ENCODE results near the gene CD3G. TPM values are rescaled to one million over a fixed set of nuclear protein-coding genes. Genes with fewer than 3 reads are reported as not detected.

The CD3G gene
- total RNA-seq, 2 experiments from 2014 or later, result 227 to 232 TPM

DNA sequence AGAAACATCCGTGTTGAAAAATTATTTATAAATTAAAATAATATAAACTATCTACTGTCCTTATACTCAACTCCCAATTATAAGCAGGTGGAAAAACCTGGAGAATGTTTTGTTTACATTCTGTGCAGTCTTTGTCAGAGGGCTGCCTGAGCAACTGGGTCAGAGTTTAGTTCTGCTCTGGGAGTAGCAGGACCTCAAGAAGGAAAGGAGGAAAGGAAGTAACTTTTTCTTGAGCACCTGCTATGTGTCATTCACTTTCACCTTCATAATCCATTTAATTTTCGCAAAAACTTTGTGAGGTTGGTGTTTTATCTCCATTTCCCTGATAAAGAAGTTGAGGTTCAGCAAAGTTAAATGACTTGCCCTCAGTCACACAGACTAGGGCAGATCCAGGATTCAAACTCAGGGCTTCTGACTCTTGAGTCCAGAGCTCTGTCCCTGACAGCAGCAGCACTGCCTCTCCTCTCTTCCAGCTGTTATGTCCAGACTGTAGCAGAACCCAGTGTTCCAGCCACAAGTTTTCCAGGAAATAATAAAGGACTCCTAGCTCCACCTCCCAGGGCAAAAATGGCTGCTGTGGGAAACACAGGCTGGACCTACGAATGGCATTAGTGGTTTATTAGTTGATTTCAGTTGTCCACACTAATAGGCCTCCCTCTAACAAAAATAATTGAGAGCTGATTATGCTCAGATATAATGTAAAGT, 33.2 kb upstream of the CD3G start:
- Mint-ChIP-seq H3K4me3 (no peak overlapping the region), H3K27me3 (ENCODE audit: low read depth) (no peaks in the 10 kb centered on the region), H3K36me3 (ENCODE audit: low read depth) (peaks cover 88% of the 10 kb centered on the region), H3K9me3 (ENCODE audit: insufficient read depth) (no peaks in the 10 kb centered on the region), H3K4me1 (ENCODE audit: low read depth) (peaks cover 90% of the 10 kb centered on the region), H3K27ac (peak overlapping the region; percentile 54)
- ATAC-seq, result no peak
- DNase-seq, result no peak
- ChIA-PET CTCF (interaction anchor here (0.9 to 5.6 kb wide), 10 partner anchors 9 to 156 kb away, joined by 3 to 42 read pairs (median 4); partner anchors contain the start of gene MPZL2), POLR2A (interaction anchor here (0.9 to 2.5 kb wide), 6 partner anchors 25 to 189 kb away, joined by 3 to 6 read pairs (median 4); partner anchors contain the start of gene MPZL3)

GRCh38 chr11:118311518-118311917, 32.6 kb upstream of the CD3G start:
- ATAC-seq, result no peak
- no peaks in the 10 kb centered on the region for H3K27me3 Mint-ChIP-seq (ENCODE audit: low read depth)

DNA sequence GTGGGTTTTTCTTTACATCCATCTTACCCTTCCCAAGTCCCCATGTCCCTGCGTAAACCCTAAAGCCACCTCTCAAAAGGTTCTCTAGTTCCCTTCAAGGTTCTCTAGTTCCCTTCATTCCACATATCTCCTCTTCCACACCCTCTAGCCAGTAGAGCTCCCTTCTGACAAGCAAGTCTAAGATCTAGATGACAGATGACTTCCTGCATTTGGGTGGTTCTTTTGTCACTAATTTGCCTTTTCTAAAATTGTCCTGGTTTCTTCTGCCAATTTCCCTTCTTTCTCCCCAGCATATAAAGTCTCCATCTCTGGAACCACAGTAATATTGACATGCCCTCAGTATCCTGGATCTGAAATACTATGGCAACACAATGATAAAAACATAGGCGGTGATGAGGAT, 31.8 kb upstream of the CD3G start:
- Mint-ChIP-seq H3K36me3 (ENCODE audit: low read depth) (peaks cover 84% of the 10 kb centered on the region), H3K27me3 (ENCODE audit: low read depth) (no peaks in the 10 kb centered on the region), H3K4me1 (ENCODE audit: low read depth) (peaks cover 92% of the 10 kb centered on the region), H3K9me3 (ENCODE audit: insufficient read depth) (no peaks in the 10 kb centered on the region), H3K27ac (peak overlapping the region; percentile 66), H3K4me3 (no peak overlapping the region)
- DNase-seq (no peak), ATAC-seq (no peak)
- ChIA-PET CTCF (interaction anchor here (0.9 to 5.6 kb wide), 11 partner anchors 10 to 157 kb away, joined by 3 to 42 read pairs (median 4); no protein-coding TSS in a partner anchor), POLR2A (interaction anchor here (0.7 to 2.5 kb wide), 3 partner anchors 23 to 186 kb away, joined by 3 to 6 read pairs (median 4); no protein-coding TSS in a partner anchor)

More at GRCh38 chr11:118311518-118311917, 32.6 kb upstream of the CD3G start:
- H3K27ac Mint-ChIP-seq, result no peak overlapping the region
- CTCF ChIA-PET, result interaction anchor here (0.9 to 5.6 kb wide), 12 partner anchors 10 to 156 kb away, joined by 3 to 42 read pairs (median 4); partner anchors contain the start of gene MPZL2
- H3K9me3 Mint-ChIP-seq (ENCODE audit: insufficient read depth), result no peaks in the 10 kb centered on the region
- H3K36me3 Mint-ChIP-seq (ENCODE audit: low read depth), result peaks cover 87% of the 10 kb centered on the region
- H3K4me3 Mint-ChIP-seq, result no peak overlapping the region
- POLR2A ChIA-PET, result interaction anchor here (0.7 to 2.5 kb wide), 7 partner anchors 24 to 189 kb away, joined by 3 to 6 read pairs (median 4); partner anchors contain the start of gene MPZL3
- DNase-seq, result no peak
- peaks cover 94% of the 10 kb centered on the region for H3K4me1 Mint-ChIP-seq (ENCODE audit: low read depth)

DNA sequence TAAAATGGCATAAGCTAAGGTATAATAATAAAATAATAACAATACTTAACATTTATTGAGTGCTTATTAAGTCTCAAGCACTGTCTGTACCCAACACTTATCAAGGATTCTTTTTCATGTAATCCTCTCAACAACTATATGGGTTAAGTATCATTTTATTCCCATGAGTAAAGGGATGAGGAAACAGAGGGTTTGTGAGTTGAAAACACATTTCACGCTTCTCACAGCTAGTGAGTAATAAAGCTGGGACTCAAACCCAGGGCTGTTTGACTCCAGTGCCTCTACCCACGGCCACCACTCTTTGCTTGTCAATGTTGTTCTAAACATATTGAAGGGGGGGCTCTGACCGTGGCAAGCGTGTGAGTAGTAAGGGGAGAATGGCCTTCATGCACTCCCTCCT, 30.9 kb upstream of the CD3G start:
- Mint-ChIP-seq H3K36me3 (ENCODE audit: low read depth) (peaks cover 80% of the 10 kb centered on the region), H3K4me1 (ENCODE audit: low read depth) (peaks cover 89% of the 10 kb centered on the region), H3K27ac (peak overlapping the region; percentile 76), H3K9me3 (ENCODE audit: insufficient read depth) (no peaks in the 10 kb centered on the region), H3K27me3 (ENCODE audit: low read depth) (no peaks in the 10 kb centered on the region), H3K4me3 (no peak overlapping the region)
- ChIA-PET POLR2A (interaction anchor here (1.8 kb wide), 1 partner anchor 10 kb away, joined by 6 read pairs; no protein-coding TSS in a partner anchor), CTCF (interaction anchor here (1.1 to 2.2 kb wide), 3 partner anchors 61 to 115 kb away, joined by 3 to 16 read pairs (median 3); partner anchors contain the start of gene MPZL3)
- DNase-seq (no peak), ATAC-seq (no peak)

DNA sequence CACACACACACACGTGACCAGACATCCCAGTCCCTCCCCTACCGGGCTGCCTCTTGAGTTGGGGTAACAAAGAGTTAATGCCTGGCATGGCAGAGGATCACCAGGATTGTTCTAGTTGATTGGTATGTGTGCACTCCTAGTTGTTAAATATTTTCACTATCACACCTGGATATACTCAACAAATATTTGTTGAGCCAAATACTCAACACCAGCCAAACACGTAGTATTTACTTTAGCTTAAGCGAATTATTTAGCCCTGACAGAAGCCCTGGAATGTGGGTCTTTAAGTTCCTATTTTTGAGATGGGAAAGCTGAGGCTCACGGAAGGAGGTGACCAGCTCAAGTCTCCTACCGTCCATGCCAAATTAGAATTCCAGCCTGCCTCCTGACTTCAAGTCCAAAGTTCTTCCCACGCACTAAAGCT, 29.1 kb upstream of the CD3G start:
- Mint-ChIP-seq H3K9me3 (ENCODE audit: insufficient read depth) (no peaks in the 10 kb centered on the region), H3K4me3 (peak overlapping the region; percentile 68), H3K4me1 (ENCODE audit: low read depth) (peaks cover 90% of the 10 kb centered on the region), H3K27me3 (ENCODE audit: low read depth) (no peaks in the 10 kb centered on the region), H3K27ac (peak overlapping the region; percentile 95), H3K36me3 (ENCODE audit: low read depth) (peaks cover 69% of the 10 kb centered on the region)
- DNase-seq (no peak), ATAC-seq (no peak)
- ChIA-PET POLR2A (interaction anchor here (1.0 kb wide), 1 partner anchor 14 kb away, joined by 3 read pairs; no protein-coding TSS in a partner anchor), CTCF (no interaction called here)

- Mint-ChIP-seq H3K27ac (peak overlapping the region; percentile 59), H3K4me1 (ENCODE audit: low read depth) (peaks cover 83% of the 10 kb centered on the region), H3K36me3 (ENCODE audit: low read depth) (peaks cover 57% of the 10 kb centered on the region), H3K9me3 (ENCODE audit: insufficient read depth) (no peaks in the 10 kb centered on the region), H3K27me3 (ENCODE audit: low read depth) (no peaks in the 10 kb centered on the region), H3K4me3 (no peak overlapping the region)
- CTCF ChIA-PET, result no interaction called here
- POLR2A ChIA-PET, result no interaction called here
- ATAC-seq (no peak), DNase-seq (no peak)
These were observed 26.0 kb upstream of the CD3G start for GRCh38 chr11:118318124-118318523.

- no peak for DNase-seq
- Mint-ChIP-seq H3K27ac (peak overlapping the region; percentile 43), H3K27me3 (ENCODE audit: low read depth) (no peaks in the 10 kb centered on the region), H3K4me1 (ENCODE audit: low read depth) (peaks cover 79% of the 10 kb centered on the region), H3K36me3 (ENCODE audit: low read depth) (peaks cover 56% of the 10 kb centered on the region), H3K9me3 (ENCODE audit: insufficient read depth) (no peaks in the 10 kb centered on the region), H3K4me3 (no peak overlapping the region)
- ATAC-seq, result no peak
- CTCF ChIA-PET, result interaction anchor here (1.7 kb wide), 1 partner anchor 23 kb away, joined by 5 read pairs; no protein-coding TSS in a partner anchor
- POLR2A ChIA-PET, result no interaction called here
These were observed 25.4 kb upstream of the CD3G start for GRCh38 chr11:118318581-118319336.

- Mint-ChIP-seq H3K9me3 (ENCODE audit: insufficient read depth) (no peaks in the 10 kb centered on the region), H3K4me1 (ENCODE audit: low read depth) (peaks cover 73% of the 10 kb centered on the region), H3K4me3 (no peak overlapping the region), H3K36me3 (ENCODE audit: low read depth) (peaks cover 53% of the 10 kb centered on the region), H3K27me3 (ENCODE audit: low read depth) (no peaks in the 10 kb centered on the region), H3K27ac (peak overlapping the region; percentile 43)
- no peak for ATAC-seq
- POLR2A ChIA-PET, result no interaction called here
- DNase-seq, result no peak
- CTCF ChIA-PET, result interaction anchor here (1.7 kb wide), 1 partner anchor 24 kb away, joined by 5 read pairs; no protein-coding TSS in a partner anchor
These were observed 24.8 kb upstream of the CD3G start for GRCh38 chr11:118319337-118319707.

DNA sequence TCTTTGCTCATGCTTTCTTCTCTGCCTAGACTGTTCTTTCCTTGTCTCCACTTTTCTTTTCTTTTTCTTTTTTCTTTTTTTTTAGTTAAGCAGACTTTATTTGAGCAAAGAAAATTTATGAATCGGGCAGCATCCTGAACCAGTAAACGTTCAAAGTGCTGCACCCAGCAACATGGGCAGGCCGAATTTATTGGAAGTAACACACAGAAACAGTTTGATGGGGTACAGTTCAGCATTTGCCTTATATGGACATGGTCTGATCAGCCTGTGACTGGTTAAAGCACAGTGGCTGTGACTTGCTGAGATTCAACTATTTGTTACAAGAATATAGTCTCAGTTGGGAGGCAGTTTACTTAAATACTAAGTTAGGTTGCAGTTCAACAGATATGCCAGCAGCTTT, 23.6 kb upstream of the CD3G start:
- Mint-ChIP-seq H3K36me3 (ENCODE audit: low read depth) (peaks cover 51% of the 10 kb centered on the region), H3K9me3 (ENCODE audit: insufficient read depth) (no peaks in the 10 kb centered on the region), H3K27ac (no peak overlapping the region), H3K4me1 (ENCODE audit: low read depth) (peaks cover 63% of the 10 kb centered on the region), H3K27me3 (ENCODE audit: low read depth) (no peaks in the 10 kb centered on the region), H3K4me3 (no peak overlapping the region)
- POLR2A ChIA-PET, result no interaction called here
- DNase-seq (no peak), ATAC-seq (no peak)
- CTCF ChIA-PET, result interaction anchor here (0.9 to 1.7 kb wide), 2 partner anchors 25 to 122 kb away, joined by 3 to 5 read pairs; no protein-coding TSS in a partner anchor

- Mint-ChIP-seq H3K9me3 (ENCODE audit: insufficient read depth) (no peaks in the 10 kb centered on the region), H3K4me1 (ENCODE audit: low read depth) (peaks cover 52% of the 10 kb centered on the region), H3K4me3 (no peak overlapping the region), H3K36me3 (ENCODE audit: low read depth) (peaks cover 49% of the 10 kb centered on the region), H3K27ac (peak overlapping the region; percentile 53), H3K27me3 (ENCODE audit: low read depth) (no peaks in the 10 kb centered on the region)
- no peak for DNase-seq
- ATAC-seq, result no peak
- ChIA-PET CTCF (interaction anchor here (0.9 to 1.0 kb wide), 2 partner anchors 18 to 123 kb away, joined by 3 read pairs; no protein-coding TSS in a partner anchor), POLR2A (interaction anchor here (1.1 kb wide), 2 partner anchors 17 to 21 kb away, joined by 4 read pairs; partner anchors contain the start of genes CD3D and CD3E)
These were observed 22.6 kb upstream of the CD3G start for GRCh38 chr11:118321386-118322082.

GRCh38 chr11:118322721-118323120, 21.4 kb upstream of the CD3G start:
- peaks cover 44% of the 10 kb centered on the region for H3K4me1 Mint-ChIP-seq (ENCODE audit: low read depth)
- peak overlapping the region; percentile 37 for H3K27ac Mint-ChIP-seq
- H3K36me3 Mint-ChIP-seq (ENCODE audit: low read depth), result peaks cover 42% of the 10 kb centered on the region
- no peaks in the 10 kb centered on the region for H3K9me3 Mint-ChIP-seq (ENCODE audit: insufficient read depth)
- no peak for ATAC-seq
- POLR2A ChIA-PET, result interaction anchor here (0.8 to 1.7 kb wide), 6 partner anchors 9 to 76 kb away, joined by 3 to 6 read pairs (median 4); partner anchors contain the start of genes CD3D and CD3E
- CTCF ChIA-PET, result interaction anchor here (0.8 to 2.5 kb wide), 5 partner anchors 16 to 69 kb away, joined by 3 to 10 read pairs (median 3); partner anchors contain the start of gene CD3D
- H3K4me3 Mint-ChIP-seq, result no peak overlapping the region
- DNase-seq, result no peak
- no peaks in the 10 kb centered on the region for H3K27me3 Mint-ChIP-seq (ENCODE audit: low read depth)
